ENCODE data around the gene ATXN1.

Gene ATXN1

GRCh38 chr6:16670617-16671051 lies 90.6 kb downstream of the ATXN1 start:
- no peak for DNase-seq

- DNase-seq = no peak
Observed at GRCh38 chr6:16670183-16670582, 91.1 kb downstream of the ATXN1 start.

GRCh38 chr6:16669227-16669626 lies 92.0 kb downstream of the ATXN1 start:
- peak; percentile 70 for DNase-seq

- DNase-seq = no peak
Observed at GRCh38 chr6:16667509-16667908, 93.8 kb downstream of the ATXN1 start.

- no peak for DNase-seq
Observed at GRCh38 chr6:16665992-16666391, 95.3 kb downstream of the ATXN1 start.

- no peak for DNase-seq
Observed at GRCh38 chr6:16665182-16665581, 96.1 kb downstream of the ATXN1 start.

GRCh38 chr6:16663901-16664300 lies 97.4 kb downstream of the ATXN1 start:
- no peak for DNase-seq

GRCh38 chr6:16660157-16660497 lies 101.1 kb downstream of the ATXN1 start:
- no peak for DNase-seq

- no peak for DNase-seq
Observed at GRCh38 chr6:16659466-16660156, 101.6 kb downstream of the ATXN1 start.

- DNase-seq = no peak
Observed at GRCh38 chr6:16658348-16659034, 102.8 kb downstream of the ATXN1 start.

- no peak for DNase-seq
Observed at GRCh38 chr6:16657768-16658167, 103.5 kb downstream of the ATXN1 start.

- DNase-seq = no peak
Observed at GRCh38 chr6:16656451-16656850, 104.8 kb downstream of the ATXN1 start.

GRCh38 chr6:16654701-16655100 lies 106.6 kb downstream of the ATXN1 start:
- DNase-seq = no peak

- DNase-seq = no peak
Observed at GRCh38 chr6:16653226-16653625, 108.0 kb downstream of the ATXN1 start.

GRCh38 chr6:16651871-16652270 lies 109.4 kb downstream of the ATXN1 start:
- DNase-seq = no peak

GRCh38 chr6:16649890-16650289 lies 111.4 kb downstream of the ATXN1 start:
- no peak for DNase-seq

GRCh38 chr6:16649241-16649640 lies 112.0 kb downstream of the ATXN1 start:
- no peak for DNase-seq

GRCh38 chr6:16648003-16648402 lies 113.3 kb downstream of the ATXN1 start:
- DNase-seq = no peak

GRCh38 chr6:16647422-16647821 lies 113.8 kb downstream of the ATXN1 start:
- no peak for DNase-seq

GRCh38 chr6:16644540-16645250 lies 116.6 kb downstream of the ATXN1 start:
- no peak for DNase-seq

- no peak for DNase-seq
Observed at GRCh38 chr6:16639684-16640480, 121.4 kb downstream of the ATXN1 start.

GRCh38 chr6:16637635-16638034 lies 123.6 kb downstream of the ATXN1 start:
- no peak for DNase-seq
